Left hindlimb (tissue), 1 donor: ENCODE results near the gene MTCL1.

Source experiments
- DNase-seq: peaks from one replicate; pipeline ENCODE4 v3.0.0-alpha.2; 2018

Gene MTCL1

GRCh38 chr18:8715599-8715998 lies 10.2 kb downstream of the MTCL1 start:
- DNase-seq: no peak

- no peak for DNase-seq
Observed at GRCh38 chr18:8717011-8717770, 11.8 kb downstream of the MTCL1 start.

- DNase-seq: no peak
Observed at GRCh38 chr18:8718401-8718913, 13.1 kb downstream of the MTCL1 start.

GRCh38 chr18:8719192-8719591 lies 13.8 kb downstream of the MTCL1 start:
- DNase-seq: no peak

GRCh38 chr18:8720141-8720540 lies 14.8 kb downstream of the MTCL1 start:
- DNase-seq: no peak

- DNase-seq: no peak
Observed at GRCh38 chr18:8721094-8721669, 15.8 kb downstream of the MTCL1 start.

GRCh38 chr18:8721716-8722115 lies 16.4 kb downstream of the MTCL1 start:
- DNase-seq: no peak

- DNase-seq: no peak
Observed at GRCh38 chr18:8722946-8723820, 17.8 kb downstream of the MTCL1 start.

- no peak for DNase-seq
Observed at GRCh38 chr18:8724452-8724851, 19.1 kb downstream of the MTCL1 start.

GRCh38 chr18:8726281-8726680 lies 20.9 kb downstream of the MTCL1 start:
- no peak for DNase-seq

GRCh38 chr18:8726963-8727705 lies 21.8 kb downstream of the MTCL1 start:
- DNase-seq: no peak

- DNase-seq: no peak
Observed at GRCh38 chr18:8730080-8730827, 24.9 kb downstream of the MTCL1 start.

- DNase-seq: no peak
Observed at GRCh38 chr18:8732442-8733360, 27.3 kb downstream of the MTCL1 start.

GRCh38 chr18:8734496-8734895 lies 29.1 kb downstream of the MTCL1 start:
- DNase-seq: no peak

- DNase-seq: no peak
Observed at GRCh38 chr18:8735274-8735673, 29.9 kb downstream of the MTCL1 start.

GRCh38 chr18:8741117-8741516 lies 35.8 kb downstream of the MTCL1 start:
- DNase-seq: no peak

GRCh38 chr18:8741532-8741931 lies 36.2 kb downstream of the MTCL1 start:
- no peak for DNase-seq

- DNase-seq: no peak
Observed at GRCh38 chr18:8742387-8743361, 37.3 kb downstream of the MTCL1 start.

- no peak for DNase-seq
Observed at GRCh38 chr18:8744038-8744437, 38.7 kb downstream of the MTCL1 start.

GRCh38 chr18:8744656-8745055 lies 39.3 kb downstream of the MTCL1 start:
- no peak for DNase-seq
